ENCODE data around the gene CAMTA1. TPM values are rescaled to one million over a fixed set of nuclear protein-coding genes. Genes with fewer than 3 reads are reported as not detected.

CAMTA1 gene
- polyA plus RNA-seq, 1 donor from 2014 or later = 162 TPM

- Histone ChIP-seq H3K27me3 (ENCODE audit: insufficient read depth, low read depth, low read length) (no peaks in the 10 kb centered on the region), H3K27ac (ENCODE audit: low read length) (no peak overlapping the region), H3K36me3 (ENCODE audit: insufficient read depth, low read length) (no peaks in the 10 kb centered on the region), H3K9me3 (ENCODE audit: low read length) (no peaks in the 10 kb centered on the region), H3K79me2 (replicated peaks; ENCODE audit: insufficient read depth, low read length) (no peaks in the 10 kb centered on the region), H3F3A (ENCODE audit: insufficient read depth, low read length, poor library complexity, severe bottlenecking) (no peaks in the 10 kb centered on the region), H4K20me1 (ENCODE audit: insufficient read depth) (no peaks in the 10 kb centered on the region), H3K4me2 (ENCODE audit: low read length) (no peak overlapping the region), H3K4me3 (ENCODE audit: low read length) (no peak overlapping the region), H2AFZ (ENCODE audit: low read depth, low read length) (no peak overlapping the region), H3K9me2 (ENCODE audit: insufficient read depth, low read length) (no peaks in the 10 kb centered on the region), H3K9ac (ENCODE audit: low read length) (no peak overlapping the region)
- TF ChIP-seq RAD21 (conservative IDR thresholded peaks at IDR 0.05) (no peak), REST (IDR thresholded peaks at IDR 0.05; ENCODE audit: borderline replicate concordance) (no peak), MXI1 (conservative IDR thresholded peaks at IDR 0.05; ENCODE audit: poor library complexity, severe bottlenecking) (no peak), CTCF (IDR thresholded peaks at IDR 0.05; ENCODE audit: poor library complexity, severe bottlenecking) (no peak), TAF1 (IDR thresholded peaks at IDR 0.05; ENCODE audit: low read depth) (no peak), POLR2AphosphoS5 (IDR thresholded peaks at IDR 0.05) (no peak), SMC3 (conservative IDR thresholded peaks at IDR 0.05; ENCODE audit: poor library complexity) (no peak), EP300 (conservative IDR thresholded peaks at IDR 0.05; ENCODE audit: poor library complexity, severe bottlenecking) (no peak), EZH2 (IDR thresholded peaks at IDR 0.05; ENCODE audit: borderline replicate concordance, insufficient read depth, low read length, poor library complexity, severe bottlenecking) (no peak)
Observed at GRCh38 chr1:7648761-7649384, 863.6 kb downstream of the CAMTA1 start.

GRCh38 chr1:7650801-7651200, 865.5 kb downstream of the CAMTA1 start:
- TF ChIP-seq SMC3 (conservative IDR thresholded peaks at IDR 0.05; ENCODE audit: poor library complexity) = no peak
- peak; percentile 50 for TF ChIP-seq MXI1 (conservative IDR thresholded peaks at IDR 0.05; ENCODE audit: poor library complexity, severe bottlenecking)
- H3K79me2 ChIP-seq (replicated peaks; ENCODE audit: insufficient read depth, low read length) = no peaks in the 10 kb centered on the region
- H3K9ac ChIP-seq (ENCODE audit: low read length) = peak overlapping the region; percentile 26
- H2AFZ ChIP-seq (ENCODE audit: low read depth, low read length) = no peak overlapping the region
- H3F3A ChIP-seq (ENCODE audit: insufficient read depth, low read length, poor library complexity, severe bottlenecking) = no peaks in the 10 kb centered on the region
- peak overlapping the region; percentile 23 for H3K4me2 ChIP-seq (ENCODE audit: low read length)
- H3K27me3 ChIP-seq (ENCODE audit: insufficient read depth, low read depth, low read length) = no peaks in the 10 kb centered on the region
- no peaks in the 10 kb centered on the region for H3K9me3 ChIP-seq (ENCODE audit: low read length)
- H3K36me3 ChIP-seq (ENCODE audit: insufficient read depth, low read length) = no peaks in the 10 kb centered on the region
- H4K20me1 ChIP-seq (ENCODE audit: insufficient read depth) = no peaks in the 10 kb centered on the region
- H3K4me3 ChIP-seq (ENCODE audit: low read length) = peak overlapping the region; percentile 46
- H3K27ac ChIP-seq (ENCODE audit: low read length) = peak overlapping the region; percentile 71
- H3K9me2 ChIP-seq (ENCODE audit: insufficient read depth, low read length) = no peaks in the 10 kb centered on the region

Data from neural cell (in vitro differentiated cells).